ENCODE measurements around the gene METAP1.
A peak's percentile ranks its signal among the peaks of the same experiment; 100 is the strongest.

The METAP1 gene

GRCh38 chr4:98961770-98962169 lies 33.8 kb upstream of the METAP1 start:
- no peak overlapping the region for H3K9ac ChIP-seq (ENCODE audit: low read depth, low read length)
- no peaks in the 10 kb centered on the region for H4K20me1 ChIP-seq (ENCODE audit: insufficient read depth, low read length)
- H2AFZ ChIP-seq (ENCODE audit: low read depth, low read length), result no peak overlapping the region
- H3K27ac ChIP-seq (ENCODE audit: low read length), result no peak overlapping the region
- DNase-seq (no peak), ATAC-seq (ENCODE audit: insufficient read depth, low read depth) (no peak)
- H3K27me3 ChIP-seq (ENCODE audit: insufficient read depth, low read length, poor library complexity), result no peaks in the 10 kb centered on the region
- H3K4me2 ChIP-seq (ENCODE audit: insufficient read depth, low read length), result no peak overlapping the region
- H3K4me1 ChIP-seq (ENCODE audit: insufficient read depth, low read length), result no peaks in the 10 kb centered on the region
- H3K4me3 ChIP-seq (ENCODE audit: low read depth in 1 of 2, low read length in 2 of 2), result no peak overlapping the region
- no peaks in the 10 kb centered on the region for H3K79me2 ChIP-seq (ENCODE audit: insufficient read depth, low read length)
- H3K36me3 ChIP-seq (ENCODE audit: insufficient read depth, low read length), result no peaks in the 10 kb centered on the region
- TF ChIP-seq CTCF (IDR thresholded peaks at IDR 0.05; ENCODE audit: borderline replicate concordance, extremely low read depth, low read length, poor library complexity, severe bottlenecking) (no peak), EZH2 (IDR thresholded peaks at IDR 0.05; ENCODE audit: borderline replicate concordance, low read depth, low read length, severe bottlenecking) (no peak)
- H3K9me3 ChIP-seq (ENCODE audit: insufficient read depth, low read length, severe bottlenecking), result no peaks in the 10 kb centered on the region

DNA sequence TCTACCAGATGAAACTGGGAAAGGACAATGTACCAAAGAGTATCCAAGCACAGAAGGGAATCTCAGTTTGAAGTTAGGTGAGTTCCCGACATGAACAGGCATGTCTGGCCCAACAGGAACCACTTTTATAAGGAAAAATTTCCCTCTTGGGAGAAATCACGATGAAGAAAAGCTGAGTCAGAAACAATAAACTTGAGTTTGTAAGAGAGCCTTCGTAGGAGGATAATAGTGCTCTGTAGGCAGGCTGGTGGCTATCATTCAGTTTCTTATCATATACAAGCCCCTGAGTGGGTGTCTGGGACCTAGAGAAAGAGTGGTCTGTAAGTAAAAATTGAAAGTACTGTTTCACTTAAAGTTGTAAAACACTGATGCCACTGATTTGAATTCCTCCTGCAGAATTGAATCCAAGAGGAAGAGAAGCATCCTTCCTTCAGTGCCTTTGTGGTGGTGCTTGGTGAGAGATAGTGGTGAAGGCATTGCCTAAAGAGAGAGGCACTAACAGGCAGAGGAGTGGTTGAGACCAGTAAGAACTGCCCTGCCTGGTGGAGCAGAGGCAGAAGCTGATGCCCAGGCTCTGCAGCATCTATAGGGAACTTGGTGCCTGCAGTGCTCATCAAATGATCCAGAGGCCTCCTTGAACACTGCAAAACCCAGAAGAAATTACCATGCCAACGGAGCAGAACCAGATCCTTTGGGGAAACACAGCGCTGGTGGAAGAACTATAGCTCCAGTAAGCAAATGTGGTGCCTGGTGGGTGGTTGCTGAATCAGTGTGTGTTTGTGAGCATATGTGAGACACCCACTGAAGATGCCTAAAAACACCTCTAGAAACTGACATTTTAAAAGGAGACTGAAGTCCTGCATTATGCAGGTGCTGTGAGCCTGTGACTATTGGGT lies 31.7 kb upstream of the METAP1 start:
- Histone ChIP-seq H3K27me3 (ENCODE audit: insufficient read depth, low read length, poor library complexity) (no peaks in the 10 kb centered on the region), H3K79me2 (ENCODE audit: insufficient read depth, low read length) (no peaks in the 10 kb centered on the region), H3K4me1 (ENCODE audit: insufficient read depth, low read length) (no peaks in the 10 kb centered on the region), H3K4me2 (ENCODE audit: insufficient read depth, low read length) (no peak overlapping the region), H3K36me3 (ENCODE audit: insufficient read depth, low read length) (no peaks in the 10 kb centered on the region), H4K20me1 (ENCODE audit: insufficient read depth, low read length) (no peaks in the 10 kb centered on the region), H2AFZ (ENCODE audit: low read depth, low read length) (peak overlapping the region; percentile 42), H3K9me3 (ENCODE audit: insufficient read depth, low read length, severe bottlenecking) (no peaks in the 10 kb centered on the region), H3K27ac (ENCODE audit: low read length) (no peak overlapping the region), H3K4me3 (ENCODE audit: low read depth in 1 of 2, low read length in 2 of 2) (no peak overlapping the region), H3K9ac (ENCODE audit: low read depth, low read length) (no peak overlapping the region)
- ATAC-seq (ENCODE audit: insufficient read depth, low read depth) (no peak), DNase-seq (no peak)
- no peak for TF ChIP-seq EZH2 (IDR thresholded peaks at IDR 0.05; ENCODE audit: borderline replicate concordance, low read depth, low read length, severe bottlenecking)
- TF ChIP-seq CTCF (IDR thresholded peaks at IDR 0.05; ENCODE audit: borderline replicate concordance, extremely low read depth, low read length, poor library complexity, severe bottlenecking), result no peak

- DNase-seq (no peak), ATAC-seq (ENCODE audit: insufficient read depth, low read depth) (no peak)
- TF ChIP-seq CTCF (IDR thresholded peaks at IDR 0.05; ENCODE audit: borderline replicate concordance, extremely low read depth, low read length, poor library complexity, severe bottlenecking) (no peak), EZH2 (IDR thresholded peaks at IDR 0.05; ENCODE audit: borderline replicate concordance, low read depth, low read length, severe bottlenecking) (no peak)
- H3K79me2 ChIP-seq (ENCODE audit: insufficient read depth, low read length), result no peaks in the 10 kb centered on the region
- no peak overlapping the region for H3K27ac ChIP-seq (ENCODE audit: low read length)
- H3K4me1 ChIP-seq (ENCODE audit: insufficient read depth, low read length), result no peaks in the 10 kb centered on the region
- H3K9me3 ChIP-seq (ENCODE audit: insufficient read depth, low read length, severe bottlenecking), result no peaks in the 10 kb centered on the region
- no peak overlapping the region for H3K4me2 ChIP-seq (ENCODE audit: insufficient read depth, low read length)
- no peaks in the 10 kb centered on the region for H4K20me1 ChIP-seq (ENCODE audit: insufficient read depth, low read length)
- H3K9ac ChIP-seq (ENCODE audit: low read depth, low read length), result no peak overlapping the region
- H3K27me3 ChIP-seq (ENCODE audit: insufficient read depth, low read length, poor library complexity), result no peaks in the 10 kb centered on the region
- no peaks in the 10 kb centered on the region for H3K36me3 ChIP-seq (ENCODE audit: insufficient read depth, low read length)
- H3K4me3 ChIP-seq (ENCODE audit: low read depth in 1 of 2, low read length in 2 of 2), result no peak overlapping the region
- no peak overlapping the region for H2AFZ ChIP-seq (ENCODE audit: low read depth, low read length)
These were observed 28.6 kb upstream of the METAP1 start for GRCh38 chr4:98966926-98967325.
